GM18861 (cell line): Measurements from ENCODE around the gene SLC38A9.
"Not testable (repeated sequence)": the region's sequence is repeated elsewhere in the genome, so short reads cannot be mapped to it uniquely, and the experiment has no call there.

Source experiments
- ATAC-seq: cut with Tn5 transposase; IDR thresholded peaks from one replicate; pipeline ENCODE4 v1.9.1; 2021; ENCODE audit not compliant: unreplicated experiment

The SLC38A9 gene

DNA sequence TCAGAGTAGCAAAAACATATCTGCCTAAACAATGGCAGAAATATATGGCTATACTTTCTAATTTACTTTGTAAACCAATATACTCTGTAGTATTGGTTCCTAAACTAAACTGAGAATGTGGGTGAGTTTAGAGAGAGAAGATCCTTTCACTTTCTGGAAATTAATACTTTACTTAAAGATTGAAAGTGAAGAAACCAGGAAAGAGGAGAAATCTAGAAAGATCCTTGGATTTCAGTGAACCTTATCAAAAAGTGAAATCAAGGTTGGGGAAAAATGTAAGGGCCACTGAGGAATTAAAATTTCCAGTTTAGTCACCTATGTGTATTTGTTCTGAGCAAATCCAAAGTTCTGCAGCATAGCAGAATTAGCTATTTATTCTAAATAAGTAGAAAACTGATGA lies 5.9 kb downstream of the SLC38A9 start:
- ATAC-seq = no peak

DNA sequence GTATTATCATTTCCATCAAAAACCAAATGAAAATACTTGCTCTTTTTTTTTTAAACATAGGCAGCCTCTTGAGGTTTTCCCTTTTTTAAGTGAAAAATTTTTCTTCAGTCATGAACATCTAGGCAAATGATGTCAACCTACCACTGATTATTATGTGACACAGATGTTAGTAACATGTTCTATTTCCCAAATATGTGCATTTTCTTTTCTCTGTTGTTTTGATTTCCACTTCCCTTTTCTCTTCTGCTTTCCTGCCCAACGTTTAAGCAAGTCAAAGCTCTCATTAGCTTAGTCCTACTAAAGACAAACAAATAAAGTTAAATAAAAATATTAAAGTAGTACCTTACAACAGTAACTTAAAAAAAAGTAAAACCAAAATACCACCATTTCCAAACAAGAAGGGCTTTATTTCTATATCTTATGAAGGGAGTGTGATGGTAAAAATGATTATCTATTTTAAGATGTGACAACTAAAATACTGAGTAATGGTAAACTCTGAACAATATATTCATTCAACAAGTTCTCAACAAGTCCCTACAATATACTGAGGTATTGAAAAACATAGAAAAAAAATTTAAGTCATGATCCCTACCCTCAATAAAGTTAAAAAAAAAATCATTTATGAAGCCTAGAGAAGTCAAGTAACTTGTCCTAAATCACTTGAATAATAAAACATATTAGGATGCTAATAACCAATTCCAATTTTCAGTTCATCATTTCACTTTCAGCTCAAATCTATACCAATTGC lies 9.4 kb downstream of the SLC38A9 start:
- no peak for ATAC-seq

DNA sequence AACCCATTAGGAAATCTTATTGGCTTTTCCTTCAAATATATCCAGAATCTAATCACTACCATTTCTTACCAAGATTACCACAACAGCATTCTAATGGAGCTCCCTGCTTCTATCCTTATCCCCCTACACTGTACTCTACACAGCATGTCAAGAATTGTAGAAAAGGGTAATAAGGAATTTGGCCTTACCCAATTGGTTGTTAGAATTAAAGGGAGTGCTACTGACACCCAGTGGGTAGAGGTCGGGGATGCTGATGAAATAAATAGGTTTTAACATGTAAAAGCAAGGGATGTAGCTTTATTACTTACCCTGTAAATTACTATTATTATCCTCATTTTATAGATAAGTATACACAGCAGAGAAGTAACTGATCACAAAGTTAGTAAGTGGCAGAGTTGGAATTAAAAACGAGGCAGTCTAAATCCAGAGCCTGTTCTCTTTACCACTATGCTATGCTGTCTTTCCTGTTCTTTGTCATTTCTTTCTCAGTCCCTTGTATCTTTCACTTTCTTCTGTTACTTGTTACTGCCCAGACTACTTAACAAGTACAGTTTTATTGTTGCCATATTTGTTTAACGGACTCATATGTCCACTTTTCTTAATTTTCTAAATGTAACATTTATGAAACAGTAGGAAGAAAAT lies 10.5 kb downstream of the SLC38A9 start:
- no peak for ATAC-seq

DNA sequence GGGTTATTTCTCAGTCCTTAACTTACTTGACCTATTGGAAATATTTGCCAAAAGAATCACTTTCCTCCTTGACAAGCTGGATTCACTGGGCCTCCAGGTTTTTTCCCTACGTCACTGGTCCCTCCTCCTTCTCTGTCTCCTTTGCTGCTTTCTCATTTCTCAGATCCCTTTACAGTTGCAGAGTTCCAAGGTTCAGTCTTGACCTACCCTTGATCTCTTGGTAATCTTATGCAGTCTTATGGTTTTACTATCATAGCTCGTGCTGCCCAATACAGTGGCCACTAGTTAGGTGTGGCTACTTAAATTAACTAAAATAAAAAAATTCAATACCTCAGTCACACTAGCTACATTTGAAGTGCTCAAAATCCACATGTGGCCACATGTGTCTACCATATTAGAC lies 11.4 kb downstream of the SLC38A9 start:
- no peak for ATAC-seq

DNA sequence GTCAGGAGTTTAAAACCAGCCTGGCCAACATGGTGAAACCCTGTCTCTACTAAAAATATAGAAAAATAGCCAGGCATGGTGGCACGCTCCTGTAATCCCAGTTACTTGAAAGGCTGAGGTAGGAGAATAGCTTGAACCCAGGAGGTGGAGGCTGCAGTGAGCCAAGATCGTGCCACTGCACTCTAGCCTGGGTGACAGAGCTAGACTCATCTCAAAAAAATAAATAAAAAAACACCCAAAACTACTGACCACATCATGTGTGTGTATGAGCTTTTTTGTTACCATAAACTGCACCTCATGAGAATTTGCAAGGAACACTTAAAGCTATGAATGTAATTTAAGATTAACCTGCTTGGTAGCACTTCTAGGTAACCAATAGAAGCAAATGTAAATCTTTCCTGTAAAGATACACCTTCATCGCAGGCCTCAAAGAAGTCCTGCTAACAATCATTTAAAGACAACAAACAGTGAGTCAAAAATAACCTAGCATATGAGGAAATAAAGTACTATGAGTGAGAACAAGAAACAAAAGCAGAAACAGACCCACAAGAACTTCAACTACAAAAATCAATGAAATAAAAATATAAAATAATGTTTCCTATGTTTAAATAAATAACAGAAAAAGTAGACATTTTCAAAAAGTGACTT lies 13.0 kb downstream of the SLC38A9 start:
- ATAC-seq = peak; percentile 65

DNA sequence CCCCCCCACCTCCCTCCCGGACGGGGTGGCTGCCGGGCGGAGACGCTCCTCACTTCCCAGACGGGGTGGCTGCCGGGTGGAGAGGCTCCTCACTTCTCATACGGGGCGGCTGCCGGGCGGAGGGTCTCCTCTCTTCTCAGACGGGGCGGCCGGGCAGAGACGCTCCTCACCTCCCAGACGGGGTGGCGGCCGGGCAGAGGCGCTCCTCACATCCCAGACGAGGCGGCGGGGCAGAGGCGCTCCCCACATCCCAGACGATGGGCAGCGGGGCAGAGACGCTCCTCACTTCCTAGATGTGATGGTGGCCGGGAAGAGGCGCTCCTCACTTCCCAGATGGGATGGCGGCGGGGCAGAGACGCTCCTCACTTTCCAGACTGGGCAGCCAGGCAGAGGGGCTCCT lies 15.4 kb downstream of the SLC38A9 start:
- ATAC-seq = not testable (repeated sequence)

DNA sequence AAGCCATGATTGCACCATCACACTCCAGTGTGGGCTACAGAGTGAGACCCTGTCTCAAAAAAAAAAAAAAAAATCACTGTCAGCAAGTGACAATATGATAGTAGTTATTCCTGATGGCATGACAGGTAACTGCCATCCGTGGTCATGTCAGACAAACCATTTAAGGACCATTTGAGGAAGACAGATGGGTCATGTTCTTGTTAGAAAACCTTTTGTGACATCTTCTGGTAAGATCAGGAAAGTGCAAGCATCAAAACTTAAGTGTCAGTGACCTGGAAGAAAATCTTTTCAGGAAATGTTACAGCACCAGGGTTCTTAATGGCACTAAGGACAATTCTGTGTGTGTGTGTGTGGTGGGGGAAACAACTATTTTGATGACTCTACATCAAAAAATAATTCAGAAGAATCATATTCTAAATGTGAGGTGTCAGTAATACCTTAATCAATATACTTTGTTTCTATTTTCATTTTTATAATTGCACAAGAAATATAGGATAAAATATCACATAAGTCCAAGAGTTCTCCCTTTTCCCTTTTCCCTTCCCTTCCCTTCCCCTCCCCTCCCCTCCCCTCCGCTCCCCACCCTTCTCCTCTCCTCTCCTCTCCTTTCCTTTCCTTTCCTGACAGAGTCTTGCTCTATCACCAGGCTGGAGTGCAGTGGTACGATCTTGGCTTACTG lies 17.8 kb downstream of the SLC38A9 start:
- ATAC-seq = no peak

DNA sequence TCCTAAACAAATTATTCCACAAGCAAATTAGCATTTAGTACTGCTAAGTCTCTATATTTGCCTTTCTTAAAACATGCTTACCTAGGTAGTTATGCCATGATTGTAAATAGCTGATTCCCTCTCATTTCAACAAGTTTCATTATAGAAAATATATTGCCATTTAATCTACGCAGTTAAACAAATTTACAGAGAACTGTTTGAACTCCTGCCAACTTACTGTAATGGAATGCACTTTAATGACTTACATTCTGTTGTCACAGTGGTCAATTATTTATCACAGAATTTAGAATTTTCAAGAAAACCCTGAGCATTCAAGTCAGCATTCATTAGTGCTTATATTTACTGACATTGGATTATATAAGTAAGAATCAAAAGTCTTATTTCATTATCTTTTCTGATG lies 19.6 kb downstream of the SLC38A9 start:
- no peak for ATAC-seq

DNA sequence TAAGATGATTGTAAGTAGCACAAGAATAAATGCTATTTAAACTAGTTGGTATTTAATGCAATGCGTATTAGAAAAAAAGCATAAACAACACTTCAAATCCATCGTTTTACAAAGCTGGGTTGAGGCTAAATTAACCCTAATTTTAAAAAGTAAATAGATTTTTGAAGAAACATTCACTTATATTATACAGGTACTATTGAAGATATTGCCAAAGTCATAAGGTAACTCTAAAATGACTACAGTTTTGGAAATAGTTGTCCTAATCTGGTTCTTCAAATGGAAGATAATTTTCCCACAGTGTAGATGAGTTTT lies 20.1 kb downstream of the SLC38A9 start:
- no peak for ATAC-seq

DNA sequence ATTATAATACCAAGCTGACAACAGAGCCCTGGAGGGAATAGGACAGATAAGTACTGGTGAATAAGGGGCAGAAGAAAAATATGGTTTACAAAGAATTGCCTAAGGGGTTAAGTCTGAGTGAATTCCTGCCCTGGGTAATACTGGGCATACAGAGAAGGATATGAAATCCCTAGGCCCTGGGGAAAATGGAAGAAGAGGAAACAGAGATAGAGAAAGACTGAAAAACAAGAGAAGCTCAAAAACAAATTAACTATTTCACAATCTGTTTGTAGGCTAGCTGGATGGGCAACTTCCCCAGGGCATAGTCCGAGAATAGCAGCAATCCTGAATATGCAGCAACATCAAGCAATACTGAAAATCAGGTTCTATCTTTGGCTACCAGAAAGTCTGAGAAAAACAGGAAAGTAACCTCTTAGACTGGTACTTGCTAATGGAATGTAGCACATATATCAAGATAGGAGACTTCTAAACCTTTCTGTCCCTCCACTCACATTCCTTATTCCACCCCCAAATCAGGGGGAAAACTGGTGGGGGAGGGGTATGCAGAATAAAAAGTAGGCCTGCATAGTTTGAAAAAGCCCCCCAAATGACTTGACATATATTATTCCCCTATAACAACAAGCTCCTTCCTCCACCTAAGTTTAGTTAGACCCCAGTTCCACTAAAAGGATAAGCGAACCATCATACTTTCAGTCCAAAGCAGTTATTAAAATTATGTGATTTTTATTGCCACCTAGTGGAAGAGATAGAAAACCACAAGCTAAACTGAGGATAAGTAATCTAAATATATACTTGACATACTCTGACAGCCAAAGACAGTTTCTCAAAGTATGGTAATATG lies 20.6 kb downstream of the SLC38A9 start:
- ATAC-seq = no peak

DNA sequence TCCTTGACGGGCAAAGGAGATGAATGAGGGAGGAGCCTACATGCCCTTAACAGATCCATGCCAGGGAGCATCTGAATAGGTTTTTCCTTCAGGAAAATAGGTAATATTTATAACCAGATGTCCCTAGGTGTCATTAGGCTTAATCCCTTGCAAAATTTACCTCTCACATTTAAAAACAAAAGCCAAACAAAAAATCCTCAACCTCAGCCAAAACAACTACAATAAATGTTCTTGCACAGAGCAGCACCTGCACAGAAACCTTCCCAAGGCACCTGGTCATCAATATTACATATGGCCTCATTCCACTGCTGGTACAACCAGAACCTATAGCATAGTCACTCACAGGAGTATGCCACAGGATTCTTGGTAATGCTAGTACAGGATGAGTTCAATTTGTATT lies 30.1 kb downstream of the SLC38A9 start:
- ATAC-seq = no peak

DNA sequence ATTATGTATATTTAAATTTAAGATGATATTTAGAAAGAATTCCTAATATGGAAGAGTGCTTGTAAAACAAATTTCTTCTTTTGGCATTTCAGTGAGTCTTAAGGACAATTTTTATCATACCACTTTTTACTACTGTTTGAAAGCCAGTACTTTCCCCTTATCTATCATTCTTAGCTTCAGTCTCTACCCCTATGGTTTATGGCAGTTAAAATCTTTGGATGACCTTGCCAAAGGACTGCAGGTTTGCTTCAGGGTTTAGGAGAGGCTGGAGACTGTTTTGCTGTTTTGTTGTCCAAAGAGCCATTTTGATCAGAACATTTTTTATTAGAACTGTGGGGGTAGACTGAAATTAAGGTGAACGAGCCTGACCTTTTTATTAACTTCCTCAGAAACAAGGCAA lies 30.8 kb downstream of the SLC38A9 start:
- no peak for ATAC-seq

DNA sequence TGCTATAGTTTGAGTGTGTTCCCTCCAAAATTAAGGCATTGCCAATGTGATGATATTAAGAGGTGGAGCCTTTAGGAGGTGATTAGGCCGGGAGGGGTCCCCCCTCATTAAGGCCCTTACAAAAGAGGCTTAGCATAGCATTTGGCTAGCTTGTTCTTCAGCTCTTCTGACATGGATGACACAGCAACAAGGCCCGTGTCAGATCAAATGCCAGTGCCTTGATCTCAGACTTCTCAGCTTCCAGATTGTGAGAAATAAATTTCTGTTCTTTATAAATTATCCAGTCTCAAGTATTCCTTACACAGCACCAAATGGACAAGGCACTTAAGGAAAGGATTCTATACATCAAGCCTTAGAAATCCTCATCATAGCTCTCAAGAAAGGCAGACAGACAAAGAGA lies 31.8 kb downstream of the SLC38A9 start:
- no peak for ATAC-seq

DNA sequence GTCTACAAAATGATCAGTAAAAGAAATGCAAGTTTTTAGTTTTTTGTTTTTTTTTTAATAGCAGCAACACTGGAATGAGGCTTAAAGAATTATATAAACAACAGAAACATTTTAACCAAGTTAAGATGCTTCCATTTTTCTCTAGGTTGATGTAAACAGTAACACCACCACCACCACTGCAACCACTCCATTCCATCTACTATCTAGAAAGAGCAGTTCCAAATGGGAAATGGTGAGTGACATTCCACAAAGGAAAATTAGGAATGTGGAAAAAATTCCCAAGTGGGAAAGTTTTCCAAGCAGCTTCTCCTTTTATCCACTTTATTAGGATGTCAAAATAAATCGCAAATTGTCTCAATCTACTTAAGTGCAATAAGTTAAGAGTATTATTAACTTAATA lies 32.6 kb downstream of the SLC38A9 start:
- no peak for ATAC-seq

DNA sequence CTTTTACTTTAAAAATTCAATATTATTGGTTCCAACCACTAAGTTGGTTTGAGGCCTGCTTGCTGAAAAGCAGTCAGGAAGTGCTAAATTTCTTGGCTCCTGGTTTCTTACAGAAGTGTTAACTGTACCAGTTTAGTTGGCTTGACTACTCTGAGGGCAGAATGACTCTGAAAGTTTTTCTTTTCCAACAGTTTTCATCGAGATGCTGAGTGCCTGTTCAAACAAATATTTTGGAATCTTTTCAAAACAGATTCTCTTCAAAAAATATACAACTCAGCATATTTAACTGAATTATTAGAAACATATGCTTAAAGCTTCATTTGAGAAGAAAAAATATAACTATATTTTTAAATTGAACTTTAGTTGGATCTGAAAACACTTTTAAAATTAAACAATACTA lies 37.0 kb downstream of the SLC38A9 start:
- ATAC-seq = no peak

DNA sequence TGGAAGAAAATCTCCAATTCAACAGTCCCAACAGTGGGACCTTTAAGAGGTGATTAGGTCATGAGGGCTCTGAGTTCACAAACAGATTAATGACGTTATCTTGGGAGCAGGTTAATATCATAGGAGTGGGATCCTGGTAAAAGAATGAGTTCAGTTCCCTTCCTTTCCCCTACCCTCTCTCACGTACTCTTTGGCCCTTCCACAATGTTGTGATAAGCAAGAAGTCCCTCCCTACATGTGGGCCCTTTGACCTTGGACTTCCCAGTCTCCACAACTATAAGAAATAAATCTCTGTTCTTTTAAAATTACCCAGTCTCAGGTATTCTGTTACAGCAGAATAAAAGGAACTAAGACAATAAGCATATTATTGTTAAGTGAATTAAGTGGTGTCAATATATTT lies 37.8 kb downstream of the SLC38A9 start:
- no peak for ATAC-seq

DNA sequence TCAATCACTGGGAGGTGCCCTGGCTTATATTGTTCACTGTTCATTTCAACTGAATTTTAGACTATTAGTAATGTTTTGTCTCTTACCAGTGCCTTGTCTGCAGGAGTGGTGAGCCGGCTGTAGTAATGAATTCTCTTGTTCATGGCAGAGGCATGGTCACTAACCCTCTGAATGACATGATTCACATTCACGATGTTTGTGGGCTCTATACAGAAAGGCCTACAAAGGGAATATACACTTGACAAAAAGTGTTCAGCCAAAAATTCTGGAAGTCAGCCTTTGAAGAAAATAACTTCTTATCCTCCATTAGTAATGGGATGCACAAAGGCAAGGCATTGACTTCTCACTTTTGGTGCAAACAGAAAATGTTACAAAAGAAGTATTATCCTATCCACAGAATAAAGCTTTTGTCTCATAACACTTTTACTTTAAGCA lies 39.6 kb downstream of the SLC38A9 start:
- ATAC-seq = no peak

DNA sequence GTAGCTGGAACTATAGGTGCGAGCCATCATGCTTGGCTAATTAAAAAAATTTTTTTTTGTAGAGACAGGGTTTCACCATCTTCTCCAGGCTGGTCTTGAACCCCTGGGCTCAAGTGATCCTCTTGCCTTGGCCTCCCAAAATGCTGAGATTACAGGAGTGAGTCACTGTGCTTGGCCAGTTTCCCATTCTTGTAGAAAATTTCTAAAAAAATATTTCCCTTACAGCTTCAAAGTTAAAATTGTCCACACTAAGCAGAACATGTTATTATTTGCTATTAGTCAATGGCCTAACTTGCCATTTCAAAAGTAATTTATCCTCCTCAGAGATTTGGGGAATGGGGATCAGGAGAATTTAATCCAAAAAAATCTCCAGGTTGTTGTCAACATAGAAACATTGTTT lies 40.1 kb downstream of the SLC38A9 start:
- no peak for ATAC-seq

DNA sequence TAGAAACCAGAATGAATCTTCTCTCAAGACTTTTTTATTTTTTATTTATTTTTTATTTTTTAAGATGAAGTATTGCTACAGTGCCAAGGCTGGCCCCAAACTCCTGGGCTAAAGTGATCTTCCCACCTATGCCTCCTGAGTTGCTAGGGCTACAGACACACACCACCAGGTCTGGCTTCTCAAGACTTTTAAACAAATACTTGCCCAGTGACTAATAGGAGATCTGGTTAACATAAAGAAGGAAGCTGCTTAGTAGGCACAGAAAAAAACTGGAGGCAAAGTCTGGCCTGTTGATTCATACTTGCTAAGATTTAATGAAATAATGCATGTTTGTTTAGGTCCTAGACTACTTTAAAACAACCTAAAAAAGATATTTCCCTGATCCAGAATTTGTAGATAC lies 43.8 kb downstream of the SLC38A9 start:
- no peak for ATAC-seq

DNA sequence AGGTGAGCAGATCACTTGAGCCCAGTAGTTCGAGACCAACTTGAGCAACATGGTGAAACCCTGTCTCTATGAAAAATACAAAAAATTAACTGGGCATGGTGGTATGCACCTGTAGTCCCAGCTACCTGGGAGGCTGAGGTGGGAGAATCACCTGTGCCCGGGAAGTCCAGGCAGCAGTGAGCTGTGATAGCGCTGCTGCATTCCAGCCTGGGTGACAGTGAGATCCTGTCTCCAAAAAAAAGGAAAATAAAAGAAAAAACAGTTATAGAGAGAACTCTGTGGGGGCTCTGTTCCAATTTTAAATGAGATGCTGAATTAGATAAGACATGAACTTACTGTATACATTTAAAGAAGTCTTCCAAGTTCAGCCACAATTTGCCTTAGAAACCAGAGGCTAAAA lies 44.2 kb downstream of the SLC38A9 start:
- no peak for ATAC-seq

DNA sequence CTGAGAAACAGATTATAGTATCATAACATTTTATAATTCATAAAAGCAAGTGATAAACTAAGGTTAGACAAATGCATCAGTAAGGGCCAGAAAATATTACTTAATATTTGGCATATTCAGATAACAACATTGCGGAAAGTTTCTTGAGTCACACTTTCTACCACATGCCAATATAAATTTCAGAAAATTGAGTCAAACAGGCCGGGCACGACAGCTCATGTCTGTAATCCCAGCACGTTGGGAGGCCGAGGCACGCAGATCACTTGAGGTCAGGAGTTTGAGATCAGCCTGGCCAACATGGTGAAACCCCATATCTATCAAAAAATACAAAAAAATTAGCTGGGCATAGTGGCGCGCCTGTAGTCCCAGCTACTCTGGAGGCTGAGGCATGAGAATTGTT lies 47.1 kb downstream of the SLC38A9 start:
- ATAC-seq = no peak
